OCI-LY1 (cell line): Measurements from ENCODE around the gene ITCH.

Source experiments
- EZH2 ChIP-seq: fragments of 200-600 bp; sonication (generic), shearing (Covaris generic); IDR thresholded peaks from 2 replicates; pipeline ENCODE4 v1.8.0; 2017; ENCODE audit warnings: borderline replicate concordance, mixed run types, mild to moderate bottlenecking, antibody characterized with exemption, low read length, moderate library complexity, mixed read lengths
- TF ChIP-seq, protein P1 (sequence below): fragments of 200-600 bp; sonication (generic), shearing (Covaris generic); IDR thresholded peaks from 2 replicates; pipeline ENCODE4 v1.5.1; 2017; ENCODE audit warnings: mild to moderate bottlenecking, antibody characterized with exemption, low read length, moderate library complexity, mixed read lengths

DNA sequence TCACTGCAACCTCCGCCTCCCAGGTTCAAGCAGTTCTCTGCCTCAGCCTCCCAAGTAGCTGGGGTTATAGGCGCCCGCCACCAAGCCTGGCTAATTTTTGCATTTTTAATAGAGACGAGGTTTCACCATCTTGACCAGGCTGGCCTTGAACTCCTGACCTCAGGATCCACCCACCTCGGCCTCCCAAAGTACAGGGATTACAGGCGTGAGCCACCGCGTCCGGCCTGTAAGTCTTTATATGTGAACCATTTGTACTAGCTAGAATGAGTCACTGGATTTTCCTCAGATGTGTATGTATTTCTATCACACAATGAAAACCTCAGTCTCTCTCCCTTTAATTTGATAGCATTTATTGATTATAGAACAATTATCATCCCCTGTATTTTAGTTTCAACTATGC is 34.0 kb downstream of the ITCH start:
- TF ChIP-seq EZH2: no peak
- TF ChIP-seq, protein P1, sequence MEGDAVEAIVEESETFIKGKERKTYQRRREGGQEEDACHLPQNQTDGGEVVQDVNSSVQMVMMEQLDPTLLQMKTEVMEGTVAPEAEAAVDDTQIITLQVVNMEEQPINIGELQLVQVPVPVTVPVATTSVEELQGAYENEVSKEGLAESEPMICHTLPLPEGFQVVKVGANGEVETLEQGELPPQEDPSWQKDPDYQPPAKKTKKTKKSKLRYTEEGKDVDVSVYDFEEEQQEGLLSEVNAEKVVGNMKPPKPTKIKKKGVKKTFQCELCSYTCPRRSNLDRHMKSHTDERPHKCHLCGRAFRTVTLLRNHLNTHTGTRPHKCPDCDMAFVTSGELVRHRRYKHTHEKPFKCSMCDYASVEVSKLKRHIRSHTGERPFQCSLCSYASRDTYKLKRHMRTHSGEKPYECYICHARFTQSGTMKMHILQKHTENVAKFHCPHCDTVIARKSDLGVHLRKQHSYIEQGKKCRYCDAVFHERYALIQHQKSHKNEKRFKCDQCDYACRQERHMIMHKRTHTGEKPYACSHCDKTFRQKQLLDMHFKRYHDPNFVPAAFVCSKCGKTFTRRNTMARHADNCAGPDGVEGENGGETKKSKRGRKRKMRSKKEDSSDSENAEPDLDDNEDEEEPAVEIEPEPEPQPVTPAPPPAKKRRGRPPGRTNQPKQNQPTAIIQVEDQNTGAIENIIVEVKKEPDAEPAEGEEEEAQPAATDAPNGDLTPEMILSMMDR: no peak
